NCI-H128 (cell line): ENCODE results near the gene FEM1C.

ENCODE experiments used
- DNase-seq: peaks from one replicate; lab custom pipeline; 2025; ENCODE audit not compliant: unreplicated experiment; lab: John Stamatoyannopoulos, UW

Gene FEM1C

GRCh38 chr5:115524199-115524847 lies 20.3 kb downstream of the FEM1C start:
- DNase-seq: no peak

- no peak for DNase-seq
These were observed 21.7 kb downstream of the FEM1C start for GRCh38 chr5:115522832-115523403.

- DNase-seq: no peak
These were observed 24.4 kb downstream of the FEM1C start for GRCh38 chr5:115520191-115520590.

- no peak for DNase-seq
These were observed 28.2 kb downstream of the FEM1C start for GRCh38 chr5:115516372-115516771.

GRCh38 chr5:115514220-115514619 lies 30.4 kb downstream of the FEM1C start:
- no peak for DNase-seq

- no peak for DNase-seq
These were observed 32.9 kb downstream of the FEM1C start for GRCh38 chr5:115511632-115512031.

GRCh38 chr5:115510145-115510645 lies 34.4 kb downstream of the FEM1C start:
- no peak for DNase-seq

GRCh38 chr5:115509547-115509946 lies 35.0 kb downstream of the FEM1C start:
- no peak for DNase-seq

GRCh38 chr5:115507681-115508080 lies 36.9 kb downstream of the FEM1C start:
- DNase-seq: no peak

- no peak for DNase-seq
These were observed 41.2 kb downstream of the FEM1C start for GRCh38 chr5:115503420-115503819.

- no peak for DNase-seq
These were observed 42.9 kb downstream of the FEM1C start for GRCh38 chr5:115501464-115502210.

GRCh38 chr5:115500225-115500624 lies 44.4 kb downstream of the FEM1C start:
- no peak for DNase-seq

GRCh38 chr5:115496936-115497576 lies 47.5 kb downstream of the FEM1C start:
- no peak for DNase-seq

GRCh38 chr5:115494570-115495289 lies 49.8 kb downstream of the FEM1C start:
- DNase-seq: no peak

- DNase-seq: no peak
These were observed 54.0 kb downstream of the FEM1C start for GRCh38 chr5:115490596-115490995.

GRCh38 chr5:115489733-115490132 lies 54.8 kb downstream of the FEM1C start:
- no peak for DNase-seq

- no peak for DNase-seq
These were observed 56.8 kb downstream of the FEM1C start for GRCh38 chr5:115487756-115488155.

- no peak for DNase-seq
These were observed 57.4 kb downstream of the FEM1C start for GRCh38 chr5:115487168-115487567.

- no peak for DNase-seq
These were observed 57.8 kb downstream of the FEM1C start for GRCh38 chr5:115486728-115487127.

- no peak for DNase-seq
These were observed 60.2 kb downstream of the FEM1C start for GRCh38 chr5:115484368-115484767.

- no peak for DNase-seq
These were observed 63.7 kb downstream of the FEM1C start for GRCh38 chr5:115480900-115481299.
